Middle frontal gyrus (tissue), 1 donor: ENCODE data around the gene SYNGR3.
A peak's percentile ranks its signal among the peaks of the same experiment; 100 is the strongest.
"Not testable (repeated sequence)": the region's sequence is repeated elsewhere in the genome, so short reads cannot be mapped to it uniquely, and the experiment has no call there.

Source experiments
- DNase-seq: peaks from one replicate; pipeline ENCODE4 v3.0.0-alpha.2; 2015; ENCODE audit warnings: low spot score; ENCODE audit errors: extremely low spot score

Gene SYNGR3, protein sequence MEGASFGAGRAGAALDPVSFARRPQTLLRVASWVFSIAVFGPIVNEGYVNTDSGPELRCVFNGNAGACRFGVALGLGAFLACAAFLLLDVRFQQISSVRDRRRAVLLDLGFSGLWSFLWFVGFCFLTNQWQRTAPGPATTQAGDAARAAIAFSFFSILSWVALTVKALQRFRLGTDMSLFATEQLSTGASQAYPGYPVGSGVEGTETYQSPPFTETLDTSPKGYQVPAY

DNA sequence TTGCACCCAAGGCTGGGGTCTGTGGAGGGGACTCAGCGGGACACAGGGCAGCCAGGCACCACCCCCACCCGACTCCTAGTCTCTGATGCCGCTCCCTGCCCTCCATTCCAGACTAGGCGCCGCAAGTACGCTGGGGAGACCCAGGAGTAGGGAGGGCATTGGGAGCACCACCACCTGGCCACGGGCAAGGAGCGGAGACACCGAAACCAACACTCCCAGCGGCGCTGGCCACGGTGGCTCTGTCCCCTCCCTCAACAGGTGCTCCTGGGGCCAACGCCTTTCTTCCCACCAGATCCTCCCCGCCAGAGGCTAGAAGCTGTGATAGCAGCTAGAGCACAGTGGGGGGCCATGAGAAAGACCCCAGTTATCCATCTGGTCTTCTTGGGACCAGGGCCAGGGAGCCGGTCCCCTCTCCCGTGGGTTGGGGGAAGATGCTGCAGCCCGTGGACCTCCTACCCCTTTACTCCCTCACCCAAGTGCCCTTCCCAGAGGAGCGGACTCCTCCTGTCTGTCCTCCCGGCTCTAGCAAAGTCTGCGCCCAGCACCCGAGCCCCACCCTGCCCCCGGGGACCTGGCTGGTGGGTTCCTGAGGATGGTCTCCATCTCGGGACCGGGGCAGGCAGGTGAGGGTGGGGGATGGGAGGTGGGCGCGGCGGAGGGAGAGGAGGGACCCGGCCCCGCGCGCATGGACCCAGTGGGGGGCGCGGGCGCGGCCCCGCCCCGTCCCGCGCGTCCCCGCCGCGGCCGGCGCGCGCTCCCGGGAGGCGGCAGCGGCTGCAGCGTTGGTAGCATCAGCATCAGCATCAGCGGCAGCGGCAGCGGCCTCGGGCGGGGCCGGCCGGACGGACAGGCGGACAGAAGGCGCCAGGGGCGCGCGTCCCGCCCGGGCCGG is at the start of gene SYNGR3:
Gene SYNGR3, plus strand, starts transcription at position 762 of the 892 bp plus-strand sequence. CDS start 133 bp downstream, outside the sequence.
- no peak for DNase-seq

- DNase-seq: no peak
Observed at GRCh38 chr16:1940273-1941161, 49.3 kb upstream of the SYNGR3 start.

GRCh38 chr16:1941162-1942046 is 48.4 kb upstream of the SYNGR3 start:
- DNase-seq: no peak

- no peak for DNase-seq
Observed at GRCh38 chr16:1942047-1942809, 47.5 kb upstream of the SYNGR3 start.

DNA sequence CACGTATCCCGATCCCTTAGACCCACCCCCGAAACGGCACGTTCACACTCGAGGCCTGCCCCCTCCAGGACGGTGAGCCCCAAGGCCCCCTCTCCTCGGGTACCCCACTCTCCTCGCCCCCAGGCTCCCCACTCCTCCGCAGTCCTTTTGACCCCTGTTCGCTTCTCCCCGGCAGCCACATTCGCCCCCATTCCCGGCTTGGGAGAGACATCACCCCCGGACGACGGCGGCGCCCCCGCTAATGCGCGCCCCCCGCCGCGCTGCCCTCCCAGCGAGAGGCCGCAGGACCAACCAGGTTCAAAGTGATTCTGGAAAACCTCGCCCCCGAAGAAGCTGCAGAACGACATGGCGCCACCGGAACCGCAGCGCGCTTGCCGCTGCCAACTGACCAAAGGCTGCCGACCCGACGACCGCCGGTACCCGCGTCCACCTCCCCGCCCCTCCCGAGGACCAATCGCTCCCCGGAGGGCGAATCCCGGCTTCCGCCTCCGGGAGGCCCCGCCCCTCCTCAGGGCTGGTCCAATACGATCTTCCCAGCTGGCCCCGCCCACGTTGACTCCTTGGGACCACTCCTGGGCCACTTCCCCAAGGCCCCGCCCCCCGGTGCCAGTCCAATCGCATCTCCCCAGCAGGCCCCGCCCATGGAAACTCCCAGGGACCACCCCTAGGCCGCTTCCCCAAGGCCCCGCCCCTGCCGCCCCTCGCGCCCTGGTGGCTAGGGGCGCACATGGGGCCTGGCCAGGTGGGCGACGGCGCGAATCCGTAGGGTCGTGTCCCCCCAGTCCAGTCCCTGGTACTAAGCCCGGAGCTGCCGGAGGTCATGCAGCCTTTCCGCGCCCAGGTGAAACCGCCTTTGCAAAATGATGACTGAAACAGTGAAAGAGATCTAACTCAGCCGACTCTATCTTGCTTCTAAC is 46.7 kb upstream of the SYNGR3 start, which contains the start of gene MSRB1:
Gene MSRB1, minus strand, starts transcription at position 390 of the 917 bp plus-strand sequence. Its CDS starts 43 bp downstream, at position 347.
- peak; percentile 98 for DNase-seq

- DNase-seq: no peak
Observed at GRCh38 chr16:1944612-1945199, 45.1 kb upstream of the SYNGR3 start.

- no peak for DNase-seq
Observed at GRCh38 chr16:1945559-1946391, 44.0 kb upstream of the SYNGR3 start.

GRCh38 chr16:1946495-1947368 is 43.0 kb upstream of the SYNGR3 start:
- no peak for DNase-seq

GRCh38 chr16:1947369-1947670 is 42.5 kb upstream of the SYNGR3 start:
- no peak for DNase-seq

GRCh38 chr16:1949507-1949906 is 40.3 kb upstream of the SYNGR3 start:
- no peak for DNase-seq

- no peak for DNase-seq
Observed at GRCh38 chr16:1950047-1950446, 39.7 kb upstream of the SYNGR3 start.

DNA sequence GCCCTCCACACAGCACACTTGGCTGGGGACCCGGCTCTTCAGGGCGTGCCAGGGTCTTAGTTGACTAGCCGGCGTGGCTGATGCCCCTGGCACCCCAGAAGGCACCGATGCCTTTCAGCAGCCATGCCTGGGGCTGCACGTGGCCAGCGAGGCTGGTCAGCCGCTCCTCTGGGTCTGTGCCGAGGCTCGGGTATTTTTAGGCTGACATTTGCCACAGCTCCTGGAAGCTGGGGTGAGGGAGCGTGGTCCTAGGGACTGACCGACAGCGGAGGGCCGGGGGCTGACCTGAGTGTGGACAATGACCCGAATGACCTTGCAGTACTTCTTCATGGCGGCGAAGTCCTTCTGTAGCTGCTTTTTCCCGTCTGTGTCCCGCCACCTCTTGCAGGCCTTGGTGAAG is 39.2 kb upstream of the SYNGR3 start:
- DNase-seq: no peak

- no peak for DNase-seq
Observed at GRCh38 chr16:1953734-1954133, 36.0 kb upstream of the SYNGR3 start.

DNA sequence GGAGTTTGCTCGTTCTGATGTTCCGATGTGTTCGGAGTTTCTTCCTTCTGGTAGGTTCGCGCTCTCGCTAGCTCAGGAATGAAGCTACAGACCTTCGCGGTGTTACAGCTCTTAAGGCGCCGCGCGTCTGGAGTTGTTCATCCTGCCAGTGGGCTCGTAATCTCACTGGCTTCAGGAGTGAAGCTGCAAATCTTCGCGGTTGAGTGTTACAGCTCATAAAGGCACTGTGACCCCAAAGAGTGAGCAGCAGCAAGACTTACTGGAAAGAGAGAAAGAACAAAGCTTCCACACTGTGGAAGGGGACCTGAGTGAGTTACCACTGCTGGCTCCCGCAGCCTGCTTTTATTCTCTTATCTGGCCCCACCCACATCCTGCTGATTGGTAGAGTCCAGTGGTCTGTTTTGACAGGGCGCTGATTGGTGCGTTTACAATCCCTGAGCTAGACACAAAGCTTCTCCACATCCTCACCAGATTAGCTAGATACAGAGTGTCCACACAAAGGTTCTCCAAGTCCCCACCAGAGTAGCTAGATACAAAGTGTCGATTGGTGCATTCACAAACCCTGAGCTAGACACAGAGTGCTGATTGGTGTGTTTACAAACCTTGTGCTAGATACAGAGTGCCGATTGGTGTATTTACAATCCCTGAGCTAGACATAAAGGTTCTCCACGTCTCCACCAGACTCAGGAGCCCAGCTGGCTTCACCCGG is 32.2 kb upstream of the SYNGR3 start:
- not testable (repeated sequence) for DNase-seq

- DNase-seq: not testable (repeated sequence)
Observed at GRCh38 chr16:1958143-1958491, 31.7 kb upstream of the SYNGR3 start.

- no peak for DNase-seq
Observed at GRCh38 chr16:1958715-1959268, 31.0 kb upstream of the SYNGR3 start.
